Fibroblast of pulmonary artery (primary cell): Measurements from ENCODE around the gene MATN1.

ENCODE experiments used
- DNase-seq: peaks from one replicate; pipeline ENCODE4 v3.0.0-alpha.2; 2010; ENCODE audit warnings: low read depth
- H3K4me3 ChIP-seq: replicated peaks from 2 replicates; pipeline ENCODE4 v1.5.1; 2011; ENCODE audit warnings: low read depth, mild to moderate bottlenecking, control low read depth, low read length, moderate library complexity
- CTCF ChIP-seq: IDR thresholded peaks from 2 replicates; pipeline ENCODE4 v1.5.1; 2011; ENCODE audit warnings: mild to moderate bottlenecking, control low read depth, low read length, inconsistent platforms; ENCODE audit errors: missing control alignments

Gene MATN1

GRCh38 chr1:30701258-30701633 is 22.1 kb downstream of the MATN1 start:
- H3K4me3 ChIP-seq, result no peak overlapping the region
- DNase-seq, result no peak
- TF ChIP-seq CTCF, result no peak

- no peak overlapping the region for H3K4me3 ChIP-seq
- no peak for TF ChIP-seq CTCF
- peak; percentile 77 for DNase-seq
These were observed 22.7 kb downstream of the MATN1 start for GRCh38 chr1:30700528-30701257.

GRCh38 chr1:30699762-30700161 is 23.6 kb downstream of the MATN1 start:
- DNase-seq, result no peak
- no peak overlapping the region for H3K4me3 ChIP-seq
- no peak for TF ChIP-seq CTCF

GRCh38 chr1:30698401-30698981 is 24.9 kb downstream of the MATN1 start:
- no peak for TF ChIP-seq CTCF
- DNase-seq, result peak; percentile 6
- no peak overlapping the region for H3K4me3 ChIP-seq

GRCh38 chr1:30697571-30698376 is 25.6 kb downstream of the MATN1 start:
- TF ChIP-seq CTCF, result no peak
- no peak overlapping the region for H3K4me3 ChIP-seq
- peak; percentile 38 for DNase-seq

GRCh38 chr1:30696831-30697230 is 26.6 kb downstream of the MATN1 start:
- TF ChIP-seq CTCF, result no peak
- no peak for DNase-seq
- H3K4me3 ChIP-seq, result no peak overlapping the region
